HPDE6-E6E7 (cell line): ENCODE results near the gene NOB1.
"Not testable (repeated sequence)": the region's sequence is repeated elsewhere in the genome, so short reads cannot be mapped to it uniquely, and the experiment has no call there.

Experiments used
- DNase-seq: peaks from one replicate; pipeline ENCODE4 v3.0.0; 2011; ENCODE audit warnings: missing footprints; ENCODE audit errors: extremely low spot score

NOB1 gene

GRCh38 chr16:69754469-69755310, at the start of gene NOB1:
Gene NOB1, minus strand, starts transcription at chr16:69754926. Its CDS starts 16 bp downstream, at chr16:69754910.
- peak; percentile 97 for DNase-seq

- no peak for DNase-seq
Measured at GRCh38 chr16:69804297-69804696, 49.6 kb upstream of the NOB1 start.

GRCh38 chr16:69799611-69800031, 44.9 kb upstream of the NOB1 start:
- DNase-seq, result no peak

GRCh38 chr16:69798466-69798865, 43.7 kb upstream of the NOB1 start:
- DNase-seq, result no peak

- DNase-seq, result peak; percentile 52
Measured at GRCh38 chr16:69796285-69797118, 41.8 kb upstream of the NOB1 start.

GRCh38 chr16:69794486-69794885, 39.8 kb upstream of the NOB1 start:
- no peak for DNase-seq

GRCh38 chr16:69793526-69793925, 38.8 kb upstream of the NOB1 start:
- no peak for DNase-seq

- not testable (repeated sequence) for DNase-seq
Measured at GRCh38 chr16:69791391-69791847, 36.7 kb upstream of the NOB1 start.

GRCh38 chr16:69787883-69788282, 33.2 kb upstream of the NOB1 start:
- no peak for DNase-seq

- DNase-seq, result no peak
Measured at GRCh38 chr16:69784586-69784985, 29.9 kb upstream of the NOB1 start.

GRCh38 chr16:69781118-69781517, 26.4 kb upstream of the NOB1 start:
- no peak for DNase-seq

- no peak for DNase-seq
Measured at GRCh38 chr16:69779724-69780123, 25.0 kb upstream of the NOB1 start.

GRCh38 chr16:69775563-69775962, 20.8 kb upstream of the NOB1 start:
- no peak for DNase-seq

- DNase-seq, result no peak
Measured at GRCh38 chr16:69773260-69773947, 18.7 kb upstream of the NOB1 start.

- no peak for DNase-seq
Measured at GRCh38 chr16:69771651-69771967, 16.9 kb upstream of the NOB1 start.

GRCh38 chr16:69769404-69769803, 14.7 kb upstream of the NOB1 start:
- no peak for DNase-seq

- DNase-seq, result no peak
Measured at GRCh38 chr16:69768666-69769065, 13.9 kb upstream of the NOB1 start.

- DNase-seq, result no peak
Measured at GRCh38 chr16:69767459-69768229, 12.9 kb upstream of the NOB1 start.

- no peak for DNase-seq
Measured at GRCh38 chr16:69763599-69763942, 8.8 kb upstream of the NOB1 start.

- DNase-seq, result no peak
Measured at GRCh38 chr16:69762814-69763598, 8.3 kb upstream of the NOB1 start.
